ENCODE measurements around the gene ZNF775. TPM values are rescaled to one million over a fixed set of nuclear protein-coding genes. Genes with fewer than 3 reads are reported as not detected.

Gene ZNF775
- polyA plus RNA-seq, 3 donors: 1.3 to 2.7 (median 1.4) TPM

GRCh38 chr7:150407588-150408392, 28.7 kb downstream of the ZNF775 start:
- no peaks in the 10 kb centered on the region for H3K9me3 ChIP-seq (replicated peaks in 1 of 2; ENCODE audit: control insufficient read depth in 1 of 2, insufficient read depth in 1 of 2, low read length in 2 of 2)
- H3K27me3 ChIP-seq (ENCODE audit: control insufficient read depth in 2 of 2, insufficient read depth in 2 of 2, low read length in 2 of 2): no peaks in the 10 kb centered on the region
- no peak for TF ChIP-seq CTCF (IDR thresholded peaks at IDR 0.05)
- no peaks in the 10 kb centered on the region for H4K20me1 ChIP-seq (ENCODE audit: insufficient read depth, low read length)
- Mint-ChIP-seq H3K27ac (no peak overlapping the region), H3K36me3 (peaks cover 0 to 17% of the 10 kb centered on the region in 2 donors), H3K4me1 (peaks cover 30% of the 10 kb centered on the region), H3K9me3 (peaks cover 0 to 1% (median 0%) of the 10 kb centered on the region in 7 donors), H3K4me3 (no peak overlapping the region), H3K27me3 (ENCODE audit: low read depth in 3 of 3) (peaks cover 0 to 6% (median 5%) of the 10 kb centered on the region in 3 donors)
- peaks cover 26 to 33% of the 10 kb centered on the region in 2 donors for H3K4me1 ChIP-seq (ENCODE audit: control insufficient read depth in 1 of 2, insufficient read depth in 2 of 2, low read length in 2 of 2)
- DNase-seq: no peak
- WGBS (ENCODE audit: insufficient coverage): 97% methylated on average over 86 of the region's 91 CpGs
- no peak overlapping the region for H3K9ac ChIP-seq (ENCODE audit: insufficient read depth, low read length, poor library complexity, severe bottlenecking)
- no peaks in the 10 kb centered on the region for H3K79me2 ChIP-seq (ENCODE audit: insufficient read depth, low read length)
- H3K36me3 ChIP-seq (replicated peaks in 1 of 2; ENCODE audit: control insufficient read depth in 1 of 2, insufficient read depth in 2 of 2, low read length in 2 of 2): no peaks in the 10 kb centered on the region
- no peak overlapping the region for H3K4me2 ChIP-seq (replicated peaks; ENCODE audit: extremely low read depth, low read length, poor library complexity, severe bottlenecking)
- intact Hi-C loops (cut with micrococcal nuclease): no loop called here
- no peak overlapping the region for H2AFZ ChIP-seq (ENCODE audit: insufficient read depth, low read depth, low read length, poor library complexity, severe bottlenecking)
- H3K4me3 ChIP-seq (replicated peaks in 1 of 3; ENCODE audit: low read depth in 2 of 3, low read length in 3 of 3): no peak overlapping the region
- H3K27ac ChIP-seq (ENCODE audit: low read depth in 1 of 2, low read length in 2 of 2): no peak overlapping the region

- Mint-ChIP-seq H3K27me3 (ENCODE audit: low read depth in 3 of 3) (peaks cover 1 to 8% (median 3%) of the 10 kb centered on the region in 3 donors), H3K4me1 (peaks cover 30% of the 10 kb centered on the region), H3K36me3 (peaks cover 0 to 17% of the 10 kb centered on the region in 2 donors), H3K9me3 (peaks cover 0 to 1% (median 0%) of the 10 kb centered on the region in 7 donors), H3K27ac (peak overlapping the region in 4 of 7 donors; percentile 42 to 54 (median 50)), H3K4me3 (no peak overlapping the region)
- no peak for DNase-seq
- H3K4me2 ChIP-seq (replicated peaks; ENCODE audit: extremely low read depth, low read length, poor library complexity, severe bottlenecking): no peak overlapping the region
- H4K20me1 ChIP-seq (ENCODE audit: insufficient read depth, low read length): no peaks in the 10 kb centered on the region
- peaks cover 26 to 33% of the 10 kb centered on the region in 2 donors for H3K4me1 ChIP-seq (ENCODE audit: control insufficient read depth in 1 of 2, insufficient read depth in 2 of 2, low read length in 2 of 2)
- H2AFZ ChIP-seq (ENCODE audit: insufficient read depth, low read depth, low read length, poor library complexity, severe bottlenecking): no peak overlapping the region
- TF ChIP-seq CTCF (IDR thresholded peaks at IDR 0.05): no peak
- H3K9me3 ChIP-seq (replicated peaks in 1 of 2; ENCODE audit: control insufficient read depth in 1 of 2, insufficient read depth in 1 of 2, low read length in 2 of 2): no peaks in the 10 kb centered on the region
- H3K36me3 ChIP-seq (replicated peaks in 1 of 2; ENCODE audit: control insufficient read depth in 1 of 2, insufficient read depth in 2 of 2, low read length in 2 of 2): no peaks in the 10 kb centered on the region
- intact Hi-C loops (cut with micrococcal nuclease): no loop called here
- H3K79me2 ChIP-seq (ENCODE audit: insufficient read depth, low read length): no peaks in the 10 kb centered on the region
- H3K9ac ChIP-seq (ENCODE audit: insufficient read depth, low read length, poor library complexity, severe bottlenecking): no peak overlapping the region
- H3K27ac ChIP-seq (ENCODE audit: low read depth in 1 of 2, low read length in 2 of 2): no peak overlapping the region
- H3K4me3 ChIP-seq (replicated peaks in 1 of 3; ENCODE audit: low read depth in 2 of 3, low read length in 3 of 3): no peak overlapping the region
- 97% methylated on average over 10 of the region's 22 CpGs for WGBS (ENCODE audit: insufficient coverage)
- no peaks in the 10 kb centered on the region for H3K27me3 ChIP-seq (ENCODE audit: control insufficient read depth in 2 of 2, insufficient read depth in 2 of 2, low read length in 2 of 2)
Observed at GRCh38 chr7:150408393-150409299, 29.5 kb downstream of the ZNF775 start.
